Measurements from ENCODE around the gene SURF1. TPM values are rescaled to one million over a fixed set of nuclear protein-coding genes. Genes with fewer than 3 reads are reported as not detected.

SURF1 gene
- total and polyA plus RNA-seq, 9 of the 15 experiments (the other 6 are each of a cell fraction or from before 2014, with no cell fraction given), result 16.1 to 31.3 (median 20.9) TPM

DNA sequence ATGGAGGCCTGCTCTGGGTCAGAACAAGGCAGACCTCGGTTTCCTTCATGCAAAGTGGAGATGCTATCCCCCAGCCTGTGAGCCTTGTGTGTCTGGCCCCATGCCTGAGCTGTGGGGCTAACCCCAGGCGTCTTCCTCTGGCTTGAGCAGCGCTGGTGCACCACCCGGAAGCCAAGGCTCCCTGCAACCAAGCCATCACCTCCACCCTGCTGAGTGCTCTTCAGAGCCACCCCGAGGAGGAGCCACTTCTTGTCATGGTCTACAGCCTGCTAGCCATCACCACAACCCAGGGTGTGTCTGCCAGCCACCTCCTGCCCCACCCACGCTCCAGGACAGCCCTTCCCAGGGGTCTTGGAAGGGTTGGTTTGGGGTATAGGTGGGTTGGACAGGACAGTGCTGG, 45.3 kb upstream of the SURF1 start:
- H3K4me1 ChIP-seq (replicated peaks in 1 of 2; ENCODE audit: control insufficient read depth in 2 of 2, insufficient read depth in 2 of 2, low read length in 2 of 2), result peaks cover 0 to 19% of the 10 kb centered on the region in 2 experiments; a peak in 3 of 5 replicates
- no peaks in the 10 kb centered on the region for H3K9me3 ChIP-seq (replicated peaks; ENCODE audit: control insufficient read depth, insufficient read depth, low read depth, low read length)
- 66% methylated on average over 6 of the region's 6 CpGs for WGBS (ENCODE audit: insufficient coverage, low coverage, missing lambda C conversion rate)
- BruUV-seq (replicated peaks), result no TSS peak
- H2AFZ ChIP-seq (ENCODE audit: low read depth, low read length), result no peak overlapping the region
- H3K9ac ChIP-seq (ENCODE audit: insufficient read depth in 1 of 2, low read depth in 2 of 2, low read length in 2 of 2), result peak overlapping the region in 1 of 2 experiments; percentile 43; a peak in 1 of 4 replicates
- H3K4me3 ChIP-seq, result no peak overlapping the region
- no peaks in the 10 kb centered on the region for H3K9me1 ChIP-seq (ENCODE audit: control insufficient read depth, insufficient read depth, low read length)
- no peaks in the 10 kb centered on the region for H3K79me2 ChIP-seq (ENCODE audit: control insufficient read depth, insufficient read depth, low read length)
- TF ChIP-seq ZNF316 (IDR thresholded peaks at IDR 0.05) (no peak), POLR2G (IDR thresholded peaks at IDR 0.05; ENCODE audit: low read depth, low read length) (peak; percentile 55), POLR2AphosphoS2 (IDR thresholded peaks at IDR 0.05; ENCODE audit: low read length) (no peak), POLR3G (IDR thresholded peaks at IDR 0.05; ENCODE audit: extremely low read depth, insufficient read length, insufficient replicate concordance) (no peak), POLR2A (conservative IDR thresholded peaks at IDR 0.05) (0 out of 2 replicates have a peak, but pooled peaks have one; percentile 32)
- in situ Hi-C loops (cut with MboI) (no loop called here), intact Hi-C loops (cut with micrococcal nuclease) (no loop called here)
- no peak overlapping the region for H3K4me2 ChIP-seq (ENCODE audit: insufficient read depth, low read length)
- no peak for DNase-seq (ENCODE audit: extremely low read depth in 1 of 4, low spot score in 3 of 4)
- peaks cover 9% of the 10 kb centered on the region for H4K20me1 ChIP-seq (replicated peaks; ENCODE audit: control insufficient read depth, insufficient read depth, low read length)
- H3K27ac ChIP-seq (ENCODE audit: extremely low read depth, low read depth, low read length), result no peak overlapping the region
- ChIA-PET CTCF (ENCODE audit: low intra/inter-chr PET ratio) (no interaction called here), POLR2A (interaction anchor here (0.5 to 0.6 kb wide), 3 partner anchors 48 to 147 kb away, joined by 3 read pairs; no protein-coding TSS in a partner anchor)
- no peak for FAIRE-seq
- no peak for ATAC-seq
- H3K27me3 ChIP-seq (ENCODE audit: control insufficient read depth in 2 of 2, insufficient read depth in 2 of 2, low read length in 2 of 2), result peaks cover 3 to 12% of the 10 kb centered on the region in 2 experiments; a peak in 2 of 5 replicates
- H3K36me3 ChIP-seq (ENCODE audit: control insufficient read depth, insufficient read depth, low read length), result peaks cover 35% of the 10 kb centered on the region; the same call in 2 of the 3 replicates

DNA sequence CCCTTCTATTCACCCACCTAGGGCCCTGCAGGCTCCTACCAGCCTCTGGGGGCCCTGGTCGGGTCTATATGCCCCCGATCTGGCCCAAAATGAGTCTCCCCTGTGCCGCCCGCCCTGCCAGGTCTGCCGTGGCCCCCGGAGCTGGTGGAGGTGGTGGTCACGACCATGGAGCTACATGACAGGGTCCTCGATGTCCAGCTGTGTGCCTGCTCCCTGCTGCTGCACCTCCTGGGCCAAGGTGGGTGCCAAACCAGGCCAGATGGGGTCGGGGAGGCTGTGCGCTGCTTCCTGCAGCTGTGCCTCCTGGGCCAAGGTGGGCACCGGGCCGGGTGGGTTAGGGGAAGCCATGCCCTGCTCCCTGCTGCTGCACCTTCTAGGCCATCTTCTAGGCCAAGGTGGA, 44.0 kb upstream of the SURF1 start:
- TF ChIP-seq POLR2G (IDR thresholded peaks at IDR 0.05; ENCODE audit: low read depth, low read length) (peak; percentile 73), RBM25 (IDR thresholded peaks at IDR 0.05; ENCODE audit: low read depth, low read length, severe bottlenecking) (no peak)
- POLR2A ChIA-PET, result interaction anchor here (0.6 kb wide), 1 partner anchor 11 kb away, joined by 3 read pairs; no protein-coding TSS in a partner anchor
- peak overlapping the region in 1 of 2 experiments; percentile 56; a peak in 1 of 4 replicates for H3K9ac ChIP-seq (ENCODE audit: insufficient read depth in 1 of 2, low read depth in 2 of 2, low read length in 2 of 2)

More for the DNA sequence above, 44.0 kb upstream of the SURF1 start:
- H4K20me1 ChIP-seq (replicated peaks; ENCODE audit: control insufficient read depth, insufficient read depth, low read length), result peaks cover 6% of the 10 kb centered on the region; the same call in 1 of the 2 replicates
- 72% methylated on average over 10 of the region's 12 CpGs for WGBS (ENCODE audit: insufficient coverage, low coverage, missing lambda C conversion rate)
- BruUV-seq (replicated peaks), result no TSS peak
- in situ Hi-C loops (cut with MboI), result no loop called here
- DNase-seq (ENCODE audit: extremely low read depth in 1 of 4, low spot score in 3 of 4), result no peak
- H3K27me3 ChIP-seq (ENCODE audit: control insufficient read depth in 2 of 2, insufficient read depth in 2 of 2, low read length in 2 of 2), result peaks cover 7 to 22% of the 10 kb centered on the region in 2 experiments; a peak in 3 of 5 replicates
- H3K79me2 ChIP-seq (ENCODE audit: control insufficient read depth, insufficient read depth, low read length), result no peaks in the 10 kb centered on the region
- H3K9me3 ChIP-seq (replicated peaks; ENCODE audit: control insufficient read depth, insufficient read depth, low read depth, low read length), result no peaks in the 10 kb centered on the region
- CTCF ChIA-PET (ENCODE audit: low intra/inter-chr PET ratio), result no interaction called here
- H3K27ac ChIP-seq (ENCODE audit: extremely low read depth, low read depth, low read length), result no peak overlapping the region
- no peaks in the 10 kb centered on the region for H3K9me1 ChIP-seq (ENCODE audit: control insufficient read depth, insufficient read depth, low read length)
- ATAC-seq, result no peak
- FAIRE-seq, result no peak
- peaks cover 0 to 15% of the 10 kb centered on the region in 2 experiments; a peak in 2 of 5 replicates for H3K4me1 ChIP-seq (replicated peaks in 1 of 2; ENCODE audit: control insufficient read depth in 2 of 2, insufficient read depth in 2 of 2, low read length in 2 of 2)
- intact Hi-C loops (cut with micrococcal nuclease), result no loop called here
- no peak overlapping the region for H2AFZ ChIP-seq (ENCODE audit: low read depth, low read length)
- no peak overlapping the region for H3K4me3 ChIP-seq
- peaks cover 22% of the 10 kb centered on the region; the same call in 1 of the 3 replicates for H3K36me3 ChIP-seq (ENCODE audit: control insufficient read depth, insufficient read depth, low read length)
- no peak overlapping the region for H3K4me2 ChIP-seq (ENCODE audit: insufficient read depth, low read length)
